Epidermal melanocyte (primary cell): ENCODE data around the gene EDEM3.
"Not testable (repeated sequence)": the region's sequence is repeated elsewhere in the genome, so short reads cannot be mapped to it uniquely, and the experiment has no call there.

Experiments
- DNase-seq: peaks from one replicate; pipeline ENCODE4 v3.0.0; 2011; ENCODE audit warnings: low spot score; ENCODE audit not compliant: insufficient read length

EDEM3 gene, protein sequence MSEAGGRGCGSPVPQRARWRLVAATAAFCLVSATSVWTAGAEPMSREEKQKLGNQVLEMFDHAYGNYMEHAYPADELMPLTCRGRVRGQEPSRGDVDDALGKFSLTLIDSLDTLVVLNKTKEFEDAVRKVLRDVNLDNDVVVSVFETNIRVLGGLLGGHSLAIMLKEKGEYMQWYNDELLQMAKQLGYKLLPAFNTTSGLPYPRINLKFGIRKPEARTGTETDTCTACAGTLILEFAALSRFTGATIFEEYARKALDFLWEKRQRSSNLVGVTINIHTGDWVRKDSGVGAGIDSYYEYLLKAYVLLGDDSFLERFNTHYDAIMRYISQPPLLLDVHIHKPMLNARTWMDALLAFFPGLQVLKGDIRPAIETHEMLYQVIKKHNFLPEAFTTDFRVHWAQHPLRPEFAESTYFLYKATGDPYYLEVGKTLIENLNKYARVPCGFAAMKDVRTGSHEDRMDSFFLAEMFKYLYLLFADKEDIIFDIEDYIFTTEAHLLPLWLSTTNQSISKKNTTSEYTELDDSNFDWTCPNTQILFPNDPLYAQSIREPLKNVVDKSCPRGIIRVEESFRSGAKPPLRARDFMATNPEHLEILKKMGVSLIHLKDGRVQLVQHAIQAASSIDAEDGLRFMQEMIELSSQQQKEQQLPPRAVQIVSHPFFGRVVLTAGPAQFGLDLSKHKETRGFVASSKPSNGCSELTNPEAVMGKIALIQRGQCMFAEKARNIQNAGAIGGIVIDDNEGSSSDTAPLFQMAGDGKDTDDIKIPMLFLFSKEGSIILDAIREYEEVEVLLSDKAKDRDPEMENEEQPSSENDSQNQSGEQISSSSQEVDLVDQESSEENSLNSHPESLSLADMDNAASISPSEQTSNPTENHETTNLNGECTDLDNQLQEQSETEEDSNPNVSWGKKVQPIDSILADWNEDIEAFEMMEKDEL

DNA sequence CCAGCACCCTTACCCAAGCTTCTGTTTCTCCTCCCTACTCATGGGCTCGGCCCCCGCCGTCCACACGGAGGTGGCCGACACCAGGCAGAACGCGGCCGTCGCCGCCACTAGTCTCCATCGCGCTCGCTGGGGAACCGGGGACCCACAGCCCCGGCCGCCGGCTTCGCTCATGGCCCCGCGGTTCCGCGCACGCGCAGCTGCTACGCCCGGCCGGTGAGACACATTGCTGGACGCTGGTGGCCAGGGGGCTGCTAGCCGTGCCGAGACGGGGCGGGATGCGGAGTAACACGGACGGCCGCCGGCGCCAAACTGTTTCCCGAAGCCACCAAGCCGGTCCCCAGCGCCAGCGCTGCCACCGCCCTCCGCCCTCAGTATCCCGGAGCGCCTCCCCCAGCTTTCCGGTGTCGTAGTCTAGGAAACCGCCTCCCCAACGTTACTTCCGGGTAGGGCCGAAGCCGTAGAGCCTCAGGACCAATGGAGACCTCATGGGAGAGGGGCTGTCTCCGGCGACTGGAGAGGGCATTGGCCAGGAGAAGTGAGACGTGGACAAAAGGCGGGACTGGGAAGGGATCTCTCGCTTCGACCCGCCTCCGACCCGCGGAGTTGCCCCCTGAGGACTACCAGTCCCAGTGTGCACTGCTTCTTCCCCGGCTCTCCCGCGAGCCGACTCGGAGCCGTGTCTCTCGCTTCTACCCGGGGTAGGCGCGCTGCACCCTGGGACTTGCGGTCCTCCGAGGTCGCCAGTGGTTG lies at the start of gene EDEM3:
TSS of gene EDEM3 (minus strand) at position 383 of the 750 bp plus-strand sequence. CDS start at position 171, 212 bp downstream.
- DNase-seq, result peak; percentile 93

DNA sequence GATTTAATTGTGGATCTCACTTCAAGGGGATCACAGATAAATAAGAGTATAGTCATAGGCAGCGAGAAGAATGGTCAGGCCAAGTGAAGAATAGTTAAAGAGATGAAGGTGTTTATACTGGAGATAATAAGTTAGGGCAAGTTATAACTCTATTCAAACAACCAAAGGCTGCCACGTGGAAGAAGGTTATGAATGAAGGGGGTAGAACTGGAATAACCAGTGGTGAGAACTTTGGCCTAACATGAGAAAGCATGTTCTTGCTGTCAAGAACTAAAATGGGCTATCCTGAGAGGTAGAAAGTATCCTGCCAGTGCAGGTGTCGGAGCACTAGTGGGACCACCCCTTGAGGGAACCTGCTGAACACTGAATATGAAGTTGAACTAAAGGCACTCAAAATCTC lies 49.6 kb upstream of the EDEM3 start:
- no peak for DNase-seq

DNA sequence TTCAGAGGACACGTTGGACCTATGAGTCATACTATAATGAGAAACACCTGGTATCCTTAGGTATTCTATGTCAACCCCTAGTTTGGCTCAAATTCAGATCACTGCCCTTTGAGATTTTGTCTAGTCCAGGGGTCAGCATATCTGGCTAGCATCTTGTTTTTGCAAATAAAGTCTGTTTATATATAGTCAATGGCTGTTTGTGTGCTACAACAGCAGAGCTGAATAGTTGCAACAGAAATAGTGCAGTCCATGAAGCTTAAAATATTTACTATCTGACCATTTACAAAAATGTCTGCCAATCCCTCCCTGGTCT lies 48.5 kb upstream of the EDEM3 start:
- DNase-seq, result no peak

DNA sequence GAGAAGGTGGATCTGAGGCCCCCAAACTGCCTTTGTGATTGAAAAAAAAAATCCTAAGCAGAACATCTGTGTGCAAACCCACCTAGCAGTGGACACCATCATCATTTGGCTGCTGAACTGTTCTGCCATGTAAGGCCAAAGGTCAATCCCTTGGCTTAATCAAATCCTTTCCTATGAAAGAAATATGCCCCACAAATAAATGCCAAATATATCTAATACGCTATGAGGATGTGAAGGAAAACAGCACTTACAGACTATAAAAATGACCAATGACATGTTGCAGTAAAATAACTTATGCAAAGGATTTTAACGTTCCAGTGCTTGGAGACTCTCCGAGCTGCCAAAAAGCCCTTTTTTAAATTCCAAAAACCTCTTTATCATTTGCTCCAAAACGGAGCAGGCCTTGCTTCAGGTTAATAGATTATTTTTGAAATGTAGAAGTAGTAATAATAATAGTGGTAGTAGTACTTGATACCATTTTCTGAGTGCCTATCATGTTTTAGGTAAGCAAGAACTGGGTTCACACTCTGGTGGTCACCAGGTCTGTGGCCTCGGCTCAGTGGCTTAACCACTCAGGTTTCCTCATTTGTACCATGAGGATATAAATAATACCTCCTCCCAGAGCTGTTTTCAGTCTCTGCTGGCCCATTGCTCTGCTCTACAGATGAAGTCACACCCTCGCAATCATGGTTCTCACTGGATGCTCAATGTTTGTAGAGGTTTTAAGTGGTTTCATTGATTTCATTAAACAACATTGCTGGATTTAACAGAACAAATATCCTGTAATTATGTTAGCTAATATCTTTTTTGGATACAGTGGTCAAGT lies 47.9 kb upstream of the EDEM3 start:
- no peak for DNase-seq

DNA sequence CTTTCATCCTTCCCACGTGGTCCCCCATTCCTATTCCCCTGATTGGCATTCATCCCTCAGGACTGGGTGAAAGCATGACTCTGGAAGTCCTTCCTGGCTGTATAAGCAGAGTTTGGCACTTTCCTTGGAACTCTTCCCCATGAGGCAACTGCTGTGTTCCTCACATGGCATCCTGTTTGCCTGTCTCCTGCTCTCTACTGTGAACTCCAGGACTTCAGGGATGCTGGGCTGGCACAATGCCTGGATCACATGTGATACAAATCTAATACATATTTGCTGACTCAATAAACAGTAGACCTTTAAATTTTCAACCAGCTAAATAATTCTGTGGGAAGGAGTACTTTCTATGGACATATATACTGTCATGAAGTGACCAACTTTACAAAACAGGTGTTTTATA lies 46.8 kb upstream of the EDEM3 start:
- DNase-seq, result no peak

DNA sequence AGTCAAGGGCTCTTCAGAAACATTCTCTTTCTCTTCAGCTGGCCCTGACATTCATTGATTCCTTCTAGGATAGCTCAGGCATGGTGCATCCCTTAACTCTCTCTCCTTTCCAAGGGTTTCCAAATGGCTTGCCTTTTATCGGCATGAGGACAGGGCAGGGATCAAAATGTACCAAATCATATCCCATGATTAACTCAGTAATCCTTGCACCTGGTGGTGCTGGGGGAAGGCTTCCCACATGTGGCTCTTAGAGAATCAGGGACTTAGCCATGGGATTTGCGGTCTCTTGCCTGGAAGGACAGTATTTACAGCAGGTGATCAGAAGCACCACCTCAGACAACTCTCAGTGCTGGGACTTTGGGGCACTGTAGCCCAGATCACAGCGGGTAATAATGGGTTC lies 46.2 kb upstream of the EDEM3 start:
- DNase-seq, result no peak

DNA sequence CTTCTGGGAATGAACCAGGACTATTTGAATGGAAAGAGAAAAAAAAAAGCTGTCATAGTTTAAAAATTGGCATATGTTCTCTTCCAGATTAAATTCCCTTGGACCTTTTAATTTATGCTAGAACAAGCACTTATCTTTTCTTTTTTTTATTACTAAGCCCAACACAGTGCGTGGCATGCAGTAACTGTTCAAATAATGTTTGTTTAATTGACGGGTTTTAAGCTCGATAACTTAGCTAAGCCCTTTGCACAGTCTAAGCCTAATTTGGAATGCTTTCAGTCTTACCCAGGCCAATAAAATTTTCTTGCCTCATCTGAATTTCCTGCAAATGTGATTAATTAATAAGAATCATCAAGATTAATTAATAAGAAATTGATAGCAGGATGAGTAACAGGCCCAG lies 39.3 kb upstream of the EDEM3 start:
- DNase-seq, result no peak

DNA sequence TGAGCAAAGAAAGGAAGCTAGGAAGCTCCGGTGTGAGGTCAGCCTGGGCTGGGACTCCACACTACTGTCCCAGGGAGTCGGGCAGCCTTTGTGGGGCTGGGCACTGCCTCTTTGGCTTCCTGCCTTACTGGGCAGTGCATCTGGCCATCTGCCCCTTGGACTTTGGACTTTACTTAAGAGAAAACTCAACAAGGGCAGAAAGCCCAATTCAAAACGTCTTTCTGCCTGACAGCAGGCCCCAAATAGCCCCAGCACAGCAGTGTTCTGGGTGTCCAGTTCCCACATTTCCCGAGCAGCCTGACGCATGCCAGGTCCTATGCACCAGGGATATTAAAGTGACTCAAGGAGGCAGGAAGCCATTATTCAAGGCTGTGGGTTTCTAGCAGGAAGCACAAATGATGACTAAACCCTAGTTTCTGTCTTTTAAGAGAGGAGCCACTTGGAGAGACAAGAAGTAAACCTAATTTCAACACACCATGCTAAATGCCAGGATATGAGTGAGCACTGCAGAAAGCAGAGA lies 37.9 kb upstream of the EDEM3 start:
- DNase-seq, result no peak

DNA sequence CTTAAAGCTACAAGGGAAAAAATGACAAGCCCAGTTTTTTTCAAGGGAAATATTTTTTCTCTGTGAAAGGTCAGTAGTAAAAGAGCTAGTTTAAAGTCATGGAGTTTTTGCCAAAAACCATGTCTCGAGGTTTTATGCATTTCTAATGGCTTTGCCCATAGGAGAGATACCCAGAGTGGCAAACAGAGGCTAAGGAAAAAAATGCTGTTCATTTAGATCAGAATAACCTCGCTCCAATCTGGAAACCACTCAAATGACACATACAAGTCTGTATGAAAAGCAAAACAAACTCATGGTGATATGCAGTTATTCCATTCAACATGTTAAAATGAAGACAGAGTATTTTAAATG lies 36.9 kb upstream of the EDEM3 start:
- no peak for DNase-seq

DNA sequence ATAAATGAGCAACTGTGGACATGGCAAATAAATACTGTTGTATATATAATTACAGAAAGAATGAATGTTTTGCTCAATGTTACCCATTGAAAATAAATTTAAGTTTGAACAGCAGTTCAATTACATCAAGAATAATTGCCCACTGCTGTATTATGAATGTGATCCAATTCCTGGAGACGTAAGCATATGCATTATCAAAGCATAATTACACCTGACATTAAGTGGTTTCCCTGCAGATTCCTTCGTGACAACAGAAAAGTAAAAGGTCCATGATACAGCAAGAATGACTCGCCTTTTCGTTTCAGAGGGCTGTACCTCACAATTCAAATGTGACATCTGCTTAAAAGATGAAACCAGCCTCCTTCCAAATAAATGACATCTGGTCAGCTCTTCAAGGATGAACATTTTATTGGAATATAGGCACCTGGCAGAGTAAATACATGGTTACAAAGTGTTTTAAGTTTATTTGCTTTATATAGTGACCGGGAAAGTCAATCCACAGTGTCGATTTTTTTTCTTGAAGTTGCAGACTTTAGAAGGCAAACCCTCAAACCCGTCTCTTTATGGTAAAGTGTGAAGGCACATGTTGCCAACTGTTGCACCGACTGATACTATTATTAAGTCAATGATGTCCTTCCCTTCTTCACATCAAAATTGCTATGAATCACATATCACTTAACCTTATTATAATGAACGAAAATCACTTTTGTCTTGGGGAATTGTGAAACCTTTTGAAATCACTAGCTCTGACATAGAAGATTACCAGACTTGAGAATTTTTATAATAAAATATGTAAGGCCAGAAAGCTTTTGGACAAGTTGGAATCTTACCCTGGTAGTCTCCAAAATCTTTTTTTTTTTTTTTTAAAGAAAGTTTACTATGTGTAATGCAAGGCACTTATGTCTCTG lies 36.2 kb upstream of the EDEM3 start:
- no peak for DNase-seq

DNA sequence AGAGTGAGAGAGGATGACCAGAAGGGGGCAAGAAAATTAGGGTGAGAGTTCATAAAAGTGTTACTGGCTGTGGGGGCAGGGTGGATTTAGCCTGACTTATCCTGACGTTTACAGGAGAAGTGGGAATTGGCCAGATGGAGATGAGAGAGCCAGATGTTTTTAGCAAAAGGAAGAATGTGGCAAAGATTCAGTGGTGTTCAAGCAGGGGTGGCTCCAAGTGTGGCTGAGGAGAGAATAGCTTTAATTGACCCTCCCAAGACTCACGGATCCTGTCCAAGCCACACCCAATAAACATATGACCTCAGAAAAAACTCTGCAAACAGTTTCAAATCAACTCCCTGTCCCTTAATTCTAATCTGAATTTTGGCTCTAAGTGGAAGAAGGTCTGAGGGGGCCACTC lies 35.2 kb upstream of the EDEM3 start:
- DNase-seq, result no peak

DNA sequence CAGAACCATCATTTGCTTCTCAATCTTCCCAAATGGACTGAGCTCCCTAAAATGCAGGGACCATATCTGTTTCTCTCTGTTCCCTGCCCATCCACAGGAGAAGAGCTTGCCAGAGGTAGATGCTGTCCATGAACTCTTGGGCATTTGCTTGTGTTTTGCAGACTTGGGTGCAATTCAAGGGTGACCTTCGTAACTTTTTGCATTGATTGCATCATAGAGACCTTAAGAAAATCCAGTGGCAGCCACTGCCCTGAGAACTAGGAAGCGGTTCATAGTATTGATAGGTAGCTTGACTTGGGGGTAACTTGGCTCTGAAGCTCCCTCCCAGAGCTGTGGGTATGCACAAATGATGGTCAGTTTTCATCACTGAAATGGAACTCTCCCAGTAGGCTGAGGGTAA lies 34.3 kb upstream of the EDEM3 start:
- no peak for DNase-seq

DNA sequence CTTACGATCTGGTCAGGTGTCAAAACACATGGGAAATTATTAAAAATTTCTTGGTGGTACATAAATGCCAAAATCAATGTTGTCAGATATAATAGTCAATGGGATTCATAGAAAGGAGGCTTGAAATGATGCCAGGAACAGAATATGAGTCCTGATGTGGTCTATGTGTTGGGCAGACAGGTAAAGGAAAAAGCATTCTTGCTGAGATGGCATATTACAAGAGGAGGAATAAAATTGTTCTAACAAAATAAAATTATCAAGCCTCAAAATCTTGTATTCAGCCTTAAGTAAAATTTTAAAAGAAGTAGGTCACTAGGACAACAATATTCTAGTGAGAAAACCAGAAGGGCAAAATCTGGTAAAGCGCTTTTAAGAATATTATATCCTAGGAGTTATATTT lies 30.9 kb upstream of the EDEM3 start:
- no peak for DNase-seq

DNA sequence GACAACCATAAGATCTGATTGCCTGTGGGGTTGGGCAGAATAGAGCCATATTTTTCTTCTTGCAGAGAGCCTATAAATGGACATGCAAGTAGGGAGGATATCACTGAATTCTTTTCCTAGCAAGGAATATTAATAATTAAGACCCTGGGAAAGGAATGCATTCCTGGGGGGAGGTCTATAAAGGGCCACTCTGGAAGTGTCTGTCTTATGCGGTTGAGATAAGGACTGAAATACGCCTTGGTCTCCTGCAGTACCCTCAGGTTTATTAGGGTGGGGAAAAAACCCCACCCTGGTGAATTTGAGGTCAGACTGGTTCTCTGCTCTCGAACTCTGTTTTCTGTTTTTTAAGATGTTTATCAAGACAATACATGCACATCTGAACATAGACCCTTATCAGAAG lies 29.1 kb upstream of the EDEM3 start:
- not testable (repeated sequence) for DNase-seq

DNA sequence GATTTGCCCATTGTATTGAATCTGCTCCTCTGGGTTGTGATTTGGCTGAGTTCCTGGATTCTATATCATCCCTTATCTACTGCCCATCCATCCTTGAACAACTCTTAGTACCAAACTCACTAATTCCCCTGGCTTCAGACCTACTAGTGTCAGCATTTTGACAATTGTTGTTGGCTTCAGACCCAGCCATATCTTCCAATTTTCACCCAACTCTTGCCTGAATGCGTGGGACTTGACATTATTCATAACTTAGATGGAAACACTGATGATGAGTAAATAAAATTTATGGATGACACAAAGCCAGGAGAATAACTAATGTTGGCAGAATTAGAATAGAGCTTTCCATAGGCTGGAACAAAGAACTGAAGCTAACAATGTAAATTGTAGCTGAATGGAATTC lies 27.3 kb upstream of the EDEM3 start:
- DNase-seq, result no peak

DNA sequence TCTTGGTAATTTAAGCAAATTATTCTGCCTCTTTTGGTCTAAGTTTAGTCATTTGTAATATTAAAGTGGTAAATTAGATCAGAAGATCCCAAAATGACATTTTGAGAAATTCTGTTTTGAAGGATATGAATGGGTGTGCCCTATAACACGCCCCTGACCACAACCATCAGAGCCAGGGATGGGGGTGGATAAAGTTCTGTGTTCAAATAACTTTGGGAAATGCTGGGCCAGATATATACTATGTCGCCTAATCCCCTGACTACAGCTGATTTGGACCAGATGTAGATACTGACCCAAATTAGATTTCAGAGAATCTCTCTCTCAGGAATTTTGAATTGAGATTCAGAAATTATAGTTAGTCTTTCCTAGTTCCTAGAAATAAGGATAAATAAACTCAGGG lies 21.2 kb upstream of the EDEM3 start:
- DNase-seq, result no peak

DNA sequence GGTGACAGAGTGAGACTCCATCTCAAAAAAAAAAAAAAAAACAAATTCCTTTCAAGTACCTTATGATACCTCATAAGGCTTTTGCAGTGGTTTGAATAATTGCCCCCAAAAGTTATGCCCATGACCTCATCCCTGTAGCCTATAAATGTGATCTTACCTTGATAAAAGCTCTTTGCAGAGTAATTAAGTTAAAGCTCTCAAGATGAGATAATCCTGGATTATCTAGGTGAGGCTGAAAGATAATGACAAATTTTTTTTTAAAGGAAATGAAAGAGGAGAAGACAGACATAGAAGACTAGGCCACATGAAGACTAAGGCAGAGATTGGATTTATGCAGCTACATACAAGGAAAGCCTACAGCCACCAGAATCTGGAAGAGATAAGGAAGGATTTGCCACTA lies 20.7 kb upstream of the EDEM3 start:
- DNase-seq, result no peak

DNA sequence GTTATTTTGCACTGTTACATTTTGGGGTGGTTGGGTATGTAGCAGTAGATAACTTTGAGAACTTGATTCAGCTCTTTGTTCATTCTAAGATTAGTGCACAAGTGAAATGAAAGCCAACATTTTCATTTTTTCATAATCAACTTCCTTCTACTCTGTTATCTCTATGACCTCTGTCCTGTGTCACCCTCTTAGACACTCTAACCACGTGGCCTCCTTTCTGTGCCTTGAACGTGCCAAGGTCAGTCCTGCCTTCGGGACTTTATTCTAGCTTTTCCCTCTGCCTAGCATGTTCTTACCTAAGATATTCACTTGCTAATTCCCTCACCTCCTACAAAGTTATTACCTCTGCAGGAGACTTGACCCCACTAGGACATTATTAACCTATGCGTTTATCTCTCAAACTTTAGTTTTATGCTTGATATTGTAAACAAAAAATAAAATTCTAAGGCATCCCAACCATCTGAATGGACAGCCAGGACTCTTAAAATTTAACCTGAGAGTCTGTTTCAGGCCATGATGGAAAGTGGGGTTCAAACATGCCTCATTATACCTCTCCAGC lies 19.2 kb upstream of the EDEM3 start:
- DNase-seq, result no peak

DNA sequence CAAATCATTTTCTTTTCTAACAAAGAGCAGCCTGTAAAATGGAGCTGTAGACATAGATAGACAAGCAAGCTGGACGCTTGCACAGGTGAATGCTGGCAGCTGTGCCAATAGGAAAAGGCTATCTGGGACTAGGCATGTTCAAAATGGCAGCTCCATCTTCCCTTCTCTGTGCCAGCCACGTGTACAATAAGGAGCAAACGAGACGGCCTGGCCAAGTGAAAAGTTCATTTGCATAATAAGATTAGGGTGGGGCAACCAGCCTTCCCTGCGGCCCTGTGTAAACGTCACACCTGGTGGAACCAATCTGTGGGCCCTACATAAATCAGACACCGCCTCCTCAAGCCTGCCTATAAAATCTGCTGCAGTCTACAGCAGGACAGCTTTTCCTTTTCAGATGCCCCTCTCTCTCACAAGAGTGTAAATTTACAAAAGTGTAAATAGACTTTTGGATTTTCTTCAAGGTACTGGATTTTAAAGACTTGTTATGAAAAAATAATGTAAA lies 16.6 kb upstream of the EDEM3 start:
- no peak for DNase-seq
